Measurements from ENCODE around the gene CRELD1. TPM values are rescaled to one million over a fixed set of nuclear protein-coding genes. Genes with fewer than 3 reads are reported as not detected.

Gene CRELD1
- total RNA-seq, 1 experiment from 2014 or later = 15.5 TPM

DNA sequence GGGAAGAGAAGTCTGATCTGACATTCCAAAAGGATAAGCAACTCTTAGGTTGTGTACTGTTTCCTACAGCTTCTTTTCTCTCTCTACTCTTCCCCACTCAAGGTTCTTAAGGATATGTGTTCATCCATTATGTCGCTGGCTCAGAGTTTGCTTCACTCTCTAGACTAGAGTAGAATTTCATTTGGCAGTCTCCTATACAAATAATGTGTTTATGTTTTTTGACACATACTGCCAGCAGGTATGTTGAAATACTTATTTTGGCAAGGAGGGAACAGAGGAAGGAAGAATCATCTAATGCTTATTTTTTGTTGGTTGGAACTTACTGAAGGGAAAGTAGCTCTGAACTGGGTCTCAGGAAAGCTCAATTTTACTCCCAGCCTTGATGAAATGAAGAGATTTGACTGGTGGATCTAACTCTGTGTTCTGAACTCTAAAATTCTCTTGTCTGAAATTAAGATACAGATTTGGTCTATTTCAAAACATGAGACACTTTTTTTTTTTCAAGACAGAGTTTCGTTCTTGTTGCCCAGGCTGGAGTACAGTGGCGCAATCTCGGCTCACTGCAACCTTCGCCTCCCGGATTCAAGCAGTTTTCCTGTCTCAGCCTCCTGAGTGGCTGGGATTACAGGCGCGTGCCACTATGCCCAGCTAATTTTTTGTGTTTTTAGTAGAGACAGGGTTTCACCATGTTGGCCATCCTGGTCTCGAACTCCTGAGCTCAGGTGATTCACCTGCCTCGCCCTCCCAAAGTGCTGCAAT is 60.6 kb downstream of the CRELD1 start:
- Histone ChIP-seq H3K27ac (ENCODE audit: insufficient read length, low read depth, low read length) (no peak overlapping the region), H3K4me2 (ENCODE audit: insufficient read depth, insufficient read length, low read length) (no peak overlapping the region), H3K79me1 (ENCODE audit: insufficient read depth, low read depth, low read length, poor library complexity, severe bottlenecking) (peaks cover 2% of the 10 kb centered on the region), H3T11ph (ENCODE audit: low read length) (no peak overlapping the region), H4K8ac (replicated peaks; ENCODE audit: insufficient read length, low read depth, low read length) (no peak overlapping the region), H3K9ac (ENCODE audit: extremely low read depth, insufficient read length, low read length) (no peak overlapping the region), H3K27me3 (ENCODE audit: insufficient read depth, low read length) (no peaks in the 10 kb centered on the region), H4K5ac (ENCODE audit: insufficient read length, low read depth, low read length) (no peak overlapping the region), H2BK15ac (ENCODE audit: low read depth, low read length) (no peak overlapping the region), H3K23ac (ENCODE audit: insufficient read length, low read depth, low read length) (no peak overlapping the region), H2BK12ac (ENCODE audit: insufficient read length, low read depth, low read length) (no peak overlapping the region), H2BK20ac (ENCODE audit: low read depth, low read length, poor library complexity, severe bottlenecking) (no peak overlapping the region), H3K4ac (ENCODE audit: low read depth, low read length) (no peak overlapping the region), H2AK5ac (ENCODE audit: insufficient read length, low read length) (no peak overlapping the region), H4K20me1 (ENCODE audit: control insufficient read depth, insufficient read depth, insufficient read length) (no peaks in the 10 kb centered on the region), H2BK120ac (ENCODE audit: low read depth, low read length, poor library complexity, severe bottlenecking) (no peak overlapping the region), H2AFZ (ENCODE audit: low read length) (no peak overlapping the region), H3K23me2 (ENCODE audit: insufficient read length, low read depth, low read length, poor library complexity, severe bottlenecking) (no peaks in the 10 kb centered on the region), H3K18ac (ENCODE audit: insufficient read length, low read depth, low read length) (no peak overlapping the region), H3K56ac (ENCODE audit: insufficient read length, low read depth, low read length) (no peak overlapping the region), H3K4me1 (ENCODE audit: insufficient read depth, low read length) (no peaks in the 10 kb centered on the region), H2BK5ac (ENCODE audit: insufficient read length, low read length) (no peak overlapping the region), H4K91ac (ENCODE audit: insufficient read length, low read depth, low read length) (no peak overlapping the region), H3K9me3 (ENCODE audit: control insufficient read depth, low read depth, low read length) (no peaks in the 10 kb centered on the region), H3K14ac (ENCODE audit: insufficient read depth, low read length) (no peak overlapping the region), H3K79me2 (ENCODE audit: insufficient read depth, low read length) (peaks cover 2% of the 10 kb centered on the region; the same call in 1 of the 2 replicates)
- Mint-ChIP-seq H3K4me1 (no peaks in the 10 kb centered on the region), H3K27me3 (ENCODE audit: low read depth) (no peaks in the 10 kb centered on the region), H3K36me3 (ENCODE audit: insufficient read depth in 1 of 3, low read depth in 3 of 3) (peaks cover 29 to 47% (median 37%) of the 10 kb centered on the region in 3 experiments), H3K9me3 (no peaks in the 10 kb centered on the region), H3K4me3 (no peak overlapping the region), H3K27ac (no peak overlapping the region)
- no CpG with 5 or more reads among the region's 10 CpGs for WGBS (ENCODE audit: extremely low coverage, insufficient read length, low lambda C conversion rate)
- TF ChIP-seq, protein P1, sequence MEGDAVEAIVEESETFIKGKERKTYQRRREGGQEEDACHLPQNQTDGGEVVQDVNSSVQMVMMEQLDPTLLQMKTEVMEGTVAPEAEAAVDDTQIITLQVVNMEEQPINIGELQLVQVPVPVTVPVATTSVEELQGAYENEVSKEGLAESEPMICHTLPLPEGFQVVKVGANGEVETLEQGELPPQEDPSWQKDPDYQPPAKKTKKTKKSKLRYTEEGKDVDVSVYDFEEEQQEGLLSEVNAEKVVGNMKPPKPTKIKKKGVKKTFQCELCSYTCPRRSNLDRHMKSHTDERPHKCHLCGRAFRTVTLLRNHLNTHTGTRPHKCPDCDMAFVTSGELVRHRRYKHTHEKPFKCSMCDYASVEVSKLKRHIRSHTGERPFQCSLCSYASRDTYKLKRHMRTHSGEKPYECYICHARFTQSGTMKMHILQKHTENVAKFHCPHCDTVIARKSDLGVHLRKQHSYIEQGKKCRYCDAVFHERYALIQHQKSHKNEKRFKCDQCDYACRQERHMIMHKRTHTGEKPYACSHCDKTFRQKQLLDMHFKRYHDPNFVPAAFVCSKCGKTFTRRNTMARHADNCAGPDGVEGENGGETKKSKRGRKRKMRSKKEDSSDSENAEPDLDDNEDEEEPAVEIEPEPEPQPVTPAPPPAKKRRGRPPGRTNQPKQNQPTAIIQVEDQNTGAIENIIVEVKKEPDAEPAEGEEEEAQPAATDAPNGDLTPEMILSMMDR (conservative IDR thresholded peaks at IDR 0.05) = no peak
- DNase-seq = no peak

Other genes with a start within 250 kb of the CRELD1 start
- gene CPNE9, start 230.0 kb upstream of the CRELD1 start, total RNA-seq (2021) = 3.5 and 3.8 TPM in 2 replicates
- gene BRPF1, start 202.1 kb upstream of the CRELD1 start, total RNA-seq (2021) = 38.4 and 38.6 TPM in 2 replicates
- 43.4 and 44.1 TPM in 2 replicates for gene OGG1, start 183.9 kb upstream of the CRELD1 start, total RNA-seq (2021)
- 9.0 and 9.2 TPM in 2 replicates for gene CAMK1, start 163.9 kb upstream of the CRELD1 start, total RNA-seq (2021)
- gene TADA3, start 141.4 kb upstream of the CRELD1 start, total RNA-seq (2021) = 49.8 and 51.3 TPM in 2 replicates
- 161 and 164 TPM in 2 replicates for gene ARPC4, start 140.8 kb upstream of the CRELD1 start, total RNA-seq (2021)
- gene TTLL3, start 123.6 kb upstream of the CRELD1 start, total RNA-seq (2021) = 10.3 and 14.4 TPM in 2 replicates
- gene RPUSD3, start 89.8 kb upstream of the CRELD1 start, total RNA-seq (2021) = 59.5 TPM in 2 replicates
- gene CIDEC, start 53.6 kb upstream of the CRELD1 start, total RNA-seq (2021) = not detected in 2 replicates
- gene JAGN1, start 43.2 kb upstream of the CRELD1 start, total RNA-seq (2021) = 33.5 and 34.0 TPM in 2 replicates
- gene IL17RE, start 31.0 kb upstream of the CRELD1 start, total RNA-seq (2021) = 2.0 and 2.1 TPM in 2 replicates
- gene IL17RC, start 16.7 kb upstream of the CRELD1 start, total RNA-seq (2021) = 6.8 and 9.1 TPM in 2 replicates
- 18.8 and 19.5 TPM in 2 replicates for gene PRRT3, start 18.6 kb downstream of the CRELD1 start, total RNA-seq (2021)
- 39.3 and 45.6 TPM in 2 replicates for gene EMC3, start 53.0 kb downstream of the CRELD1 start, total RNA-seq (2021)
- gene FANCD2, start 92.6 kb downstream of the CRELD1 start, total RNA-seq (2021) = 67.8 and 74.9 TPM in 2 replicates
- not detected in 2 replicates for gene FANCD2OS, start 174.4 kb downstream of the CRELD1 start, total RNA-seq (2021)
- 119 and 121 TPM in 2 replicates for gene BRK1, start 181.8 kb downstream of the CRELD1 start, total RNA-seq (2021)
- gene VHL, start 207.9 kb downstream of the CRELD1 start, total RNA-seq (2021) = 62.2 and 64.4 TPM in 2 replicates
- 0.37 and 0.61 TPM in 2 replicates for gene IRAK2, start 231.1 kb downstream of the CRELD1 start, total RNA-seq (2021)